OCI-LY1 (cell line): ENCODE measurements around the gene CDPF1.

Experiments used
- H2AFZ ChIP-seq: fragments of 200-600 bp; sonication (generic), shearing (Covaris generic); 2 replicates; pipeline ENCODE4 v1.6.0; 2014; ENCODE audit warnings: antibody characterized with exemption, mild to moderate bottlenecking, low read length
- H3F3A ChIP-seq: fragments of 200-600 bp; sonication (generic), shearing (Covaris generic); 2 replicates; pipeline ENCODE4 v1.6.0; 2014; ENCODE audit warnings: mild to moderate bottlenecking, antibody characterized with exemption, low read length, moderate library complexity; ENCODE audit not compliant: insufficient read depth
- H3K27ac ChIP-seq: fragments of 200-600 bp; sonication (generic); 2 replicates; pipeline ENCODE4 v1.5.1; 2014; ENCODE audit warnings: low read length, mixed run types, mild to moderate bottlenecking, low read depth; ENCODE audit not compliant: poor library complexity, severe bottlenecking
- H3K27me3 ChIP-seq: fragments of 200-600 bp; sonication (generic); 2 replicates; pipeline ENCODE4 v1.6.0; 2014; ENCODE audit warnings: antibody characterized with exemption, mild to moderate bottlenecking, low read length, moderate library complexity; ENCODE audit not compliant: insufficient read depth
- H3K36me3 ChIP-seq: fragments of 200-600 bp; sonication (generic); 2 replicates; pipeline ENCODE4 v1.6.1; 2014; ENCODE audit warnings: mild to moderate bottlenecking, antibody characterized with exemption, low read length, moderate library complexity, mixed read lengths; ENCODE audit not compliant: insufficient read depth
- H3K4me1 ChIP-seq: fragments of 200-600 bp; sonication (generic); 2 replicates; pipeline ENCODE4 v1.5.1; 2014; ENCODE audit warnings: mild to moderate bottlenecking, low read length, moderate library complexity; ENCODE audit not compliant: insufficient read depth, severe bottlenecking
- H3K4me2 ChIP-seq: fragments of 200-600 bp; sonication (generic), shearing (Covaris generic); 2 replicates; pipeline ENCODE4 v1.6.1; 2014; ENCODE audit warnings: low read length
- H3K4me3 ChIP-seq: fragments of 200-600 bp; sonication (generic); 2 replicates; pipeline ENCODE4 v1.5.1; 2014; ENCODE audit warnings: low read length, low read depth, mild to moderate bottlenecking, mixed read lengths; ENCODE audit not compliant: poor library complexity, severe bottlenecking
- H3K79me2 ChIP-seq: fragments of 200-600 bp; shearing (Covaris generic); 2 replicates; pipeline ENCODE4 v1.6.1; 2016; ENCODE audit warnings: mixed run types, low read length, mixed read lengths; ENCODE audit not compliant: insufficient read depth
- H3K9ac ChIP-seq: fragments of 200-600 bp; sonication (generic), shearing (Covaris generic); 2 replicates; pipeline ENCODE4 v1.6.1; 2014; ENCODE audit warnings: mild to moderate bottlenecking, low read length, mixed read lengths
- H3K9me2 ChIP-seq: fragments of 200-600 bp; sonication (generic), shearing (Covaris generic); 2 replicates; pipeline ENCODE4 v1.6.1; 2014; ENCODE audit warnings: low read depth, mild to moderate bottlenecking, low read length, mixed read lengths
- H3K9me3 ChIP-seq: fragments of 200-600 bp; shearing (Covaris generic); 2 replicates; pipeline ENCODE4 v1.6.1; 2014; ENCODE audit warnings: low read length, mixed read lengths
- H4K20me1 ChIP-seq: fragments of 200-600 bp; sonication (generic), shearing (Covaris generic); 2 replicates; pipeline ENCODE4 v1.6.0; 2016; ENCODE audit warnings: mild to moderate bottlenecking, low read length; ENCODE audit not compliant: insufficient read depth
- CTCF ChIP-seq: fragments of 200-600 bp; sonication (generic), shearing (Covaris generic); IDR thresholded peaks from 2 replicates; pipeline ENCODE4 v1.5.1; 2017; ENCODE audit warnings: mild to moderate bottlenecking, antibody characterized with exemption, low read length, moderate library complexity, mixed read lengths
- EZH2 ChIP-seq: fragments of 200-600 bp; sonication (generic), shearing (Covaris generic); IDR thresholded peaks from 2 replicates; pipeline ENCODE4 v1.8.0; 2017; ENCODE audit warnings: borderline replicate concordance, mixed run types, mild to moderate bottlenecking, antibody characterized with exemption, low read length, moderate library complexity, mixed read lengths

CDPF1 gene

DNA sequence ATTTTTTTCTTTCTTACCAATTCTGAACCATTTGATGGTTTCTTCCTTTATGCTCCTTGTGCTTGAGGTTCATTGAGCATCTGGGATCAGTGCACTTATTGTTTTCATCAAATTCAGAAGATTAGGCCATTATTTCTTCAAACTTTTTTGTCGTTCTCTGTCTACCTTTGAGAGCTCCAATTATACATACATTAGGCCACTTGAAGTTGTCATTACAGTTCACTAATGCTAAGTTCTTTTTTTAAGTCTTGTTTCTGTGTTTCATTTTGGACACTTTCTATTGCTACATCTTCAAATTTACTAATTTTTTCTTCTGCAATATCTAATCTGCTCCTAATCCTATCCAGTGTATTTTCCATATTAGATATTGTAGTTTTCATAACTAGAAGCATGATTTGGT, 40.8 kb downstream of the CDPF1 start:
- peaks cover 16% of the 10 kb centered on the region for H3K36me3 ChIP-seq
- H3F3A ChIP-seq = no peaks in the 10 kb centered on the region
- no peak overlapping the region for H2AFZ ChIP-seq
- H3K27ac ChIP-seq = no peak overlapping the region
- TF ChIP-seq CTCF = no peak
- TF ChIP-seq EZH2 = no peak
- H3K9me3 ChIP-seq = peaks cover 6% of the 10 kb centered on the region
- H3K4me1 ChIP-seq = no peaks in the 10 kb centered on the region
- H3K9me2 ChIP-seq = no peaks in the 10 kb centered on the region
- H3K4me3 ChIP-seq = no peak overlapping the region
- H3K4me2 ChIP-seq = no peak overlapping the region
- H3K9ac ChIP-seq = no peak overlapping the region
- no peaks in the 10 kb centered on the region for H3K79me2 ChIP-seq
- no peaks in the 10 kb centered on the region for H3K27me3 ChIP-seq
- no peaks in the 10 kb centered on the region for H4K20me1 ChIP-seq

- Histone ChIP-seq H4K20me1 (no peaks in the 10 kb centered on the region), H3K4me2 (no peak overlapping the region), H3K9ac (no peak overlapping the region), H3K79me2 (no peaks in the 10 kb centered on the region), H2AFZ (no peak overlapping the region), H3K9me3 (peaks cover 5% of the 10 kb centered on the region; the same call in 1 of the 2 replicates), H3K9me2 (no peaks in the 10 kb centered on the region), H3K27me3 (no peaks in the 10 kb centered on the region), H3K4me1 (no peaks in the 10 kb centered on the region), H3K4me3 (no peak overlapping the region), H3K36me3 (peaks cover 18% of the 10 kb centered on the region), H3F3A (no peaks in the 10 kb centered on the region), H3K27ac (no peak overlapping the region)
- no peak for TF ChIP-seq CTCF
These were observed 46.5 kb downstream of the CDPF1 start for GRCh38 chr22:46203601-46203980.

- Histone ChIP-seq H3F3A (no peaks in the 10 kb centered on the region), H3K4me1 (no peaks in the 10 kb centered on the region), H4K20me1 (no peaks in the 10 kb centered on the region), H3K9ac (no peak overlapping the region), H3K27me3 (no peaks in the 10 kb centered on the region), H3K79me2 (no peaks in the 10 kb centered on the region), H3K4me3 (no peak overlapping the region), H3K27ac (no peak overlapping the region), H3K9me2 (no peaks in the 10 kb centered on the region), H2AFZ (no peak overlapping the region), H3K36me3 (peaks cover 18% of the 10 kb centered on the region), H3K4me2 (no peak overlapping the region), H3K9me3 (peaks cover 5% of the 10 kb centered on the region; the same call in 1 of the 2 replicates)
- TF ChIP-seq EZH2 = no peak
- no peak for TF ChIP-seq CTCF
These were observed 47.0 kb downstream of the CDPF1 start for GRCh38 chr22:46202897-46203600.
